Stomach (tissue), 4 donors: ENCODE data around the gene EPS8L3.
"Not testable (repeated sequence)": the region's sequence is repeated elsewhere in the genome, so short reads cannot be mapped to it uniquely, and the experiment has no call there.

Experiments used
- CTCF ChIP-seq, 7 experiments: fragments of 450-650 bp in 4 of 7; fragments of 200-600 bp in 3 of 7; sonication (generic) in 3 of 7; IDR thresholded peaks; one replicate each; pipeline ENCODE4 v1.5.1; 2016 to 2019; ENCODE audit warnings: antibody characterized with exemption in 7 of 7, control low read depth in 2 of 7, mild to moderate bottlenecking in 1 of 7
- EP300 ChIP-seq: sonication (generic); formaldehyde crosslinking; IDR thresholded peaks from one replicate; pipeline ENCODE4 v1.6.1; 2017; ENCODE audit warnings: antibody characterized with exemption

- not testable (repeated sequence) for TF ChIP-seq CTCF (IDR thresholded peaks at IDR 0.05); EP300
Measured at GRCh38 chr1:109708949-109709348, 54.8 kb downstream of the EPS8L3 start.
